ENCODE results near the gene AMN1.
"Not testable (repeated sequence)": the region's sequence is repeated elsewhere in the genome, so short reads cannot be mapped to it uniquely, and the experiment has no call there.

- TF ChIP-seq EP300 (IDR thresholded peaks at IDR 0.05; ENCODE audit: low read depth); CTCF (IDR thresholded peaks at IDR 0.05): not testable (repeated sequence)
Measured at GRCh38 chr12:31718542-31719198, 10.2 kb downstream of the AMN1 start.

Measured in transverse colon (tissue), 3 donors.